ENCODE results near the gene CD300LF. TPM values are rescaled to one million over a fixed set of nuclear protein-coding genes. Genes with fewer than 3 reads are reported as not detected.

CD300LF gene
- total RNA-seq, 1 experiment from 2014 or later = not detected

- no peak overlapping the region for H2AFZ ChIP-seq
- intact Hi-C loops (cut with micrococcal nuclease; ENCODE audit: unreplicated experiment) = loop anchor here (1.0 kb wide), 1 partner anchor 9 kb away; no protein-coding TSS in a partner anchor
- peak overlapping the region; percentile 81 for H3K4me2 ChIP-seq
- peaks cover 5% of the 10 kb centered on the region; the same call in 1 of the 2 replicates for H3F3A ChIP-seq (ENCODE audit: insufficient read depth, low read depth)
- TF ChIP-seq CTCF (conservative IDR thresholded peaks at IDR 0.05) (no peak), EZH2 (IDR thresholded peaks at IDR 0.05; ENCODE audit: low read depth) (no peak)
- CTCF ChIA-PET = interaction anchor here (0.6 to 1.8 kb wide), 5 partner anchors 10 to 606 kb away, joined by 3 to 6 read pairs (median 3); a partner anchor contains a TSS
- POLR2A ChIA-PET (ENCODE audit: unreplicated experiment) = interaction anchor here (1.7 kb wide), 1 partner anchor 11 kb away, joined by 7 read pairs; no protein-coding TSS in a partner anchor
- H3K27me3 ChIP-seq (ENCODE audit: insufficient read depth, low read depth) = no peaks in the 10 kb centered on the region
- peak in 1 of 2 experiments; percentile 60 for DNase-seq
- H3K79me2 ChIP-seq (ENCODE audit: low read depth) = peaks cover 29% of the 10 kb centered on the region
- peaks cover 50% of the 10 kb centered on the region for H3K4me1 ChIP-seq (replicated peaks; ENCODE audit: insufficient read depth)
- no peaks in the 10 kb centered on the region for H3K9me2 ChIP-seq (ENCODE audit: insufficient read depth)
- peaks cover 9% of the 10 kb centered on the region for H4K20me1 ChIP-seq (ENCODE audit: insufficient read depth)
- H3K4me3 ChIP-seq = peak overlapping the region; percentile 27; the same call in 1 of the 2 replicates
- H3K27ac ChIP-seq = peak overlapping the region; percentile 66
- TSS peak; percentile 27 for BruUV-seq (replicated peaks)
- no peaks in the 10 kb centered on the region for H3K9me3 ChIP-seq (ENCODE audit: insufficient read depth, low read depth)
- H3K36me3 ChIP-seq (ENCODE audit: low read depth) = no peaks in the 10 kb centered on the region
Measured at GRCh38 chr17:74760404-74761105, 47.8 kb upstream of the CD300LF start.

- CTCF ChIA-PET = interaction anchor here (0.7 to 1.8 kb wide), 5 partner anchors 11 to 103 kb away, joined by 3 to 6 read pairs (median 3); a partner anchor contains a TSS
- Histone ChIP-seq H3K4me3 (peak overlapping the region; percentile 32; the same call in 1 of the 2 replicates), H3K4me1 (replicated peaks; ENCODE audit: insufficient read depth) (peaks cover 50% of the 10 kb centered on the region), H2AFZ (no peak overlapping the region), H3K79me2 (ENCODE audit: low read depth) (peaks cover 30% of the 10 kb centered on the region), H3K27ac (peak overlapping the region; percentile 66), H3K9me3 (ENCODE audit: insufficient read depth, low read depth) (no peaks in the 10 kb centered on the region), H3K27me3 (ENCODE audit: insufficient read depth, low read depth) (no peaks in the 10 kb centered on the region), H3F3A (ENCODE audit: insufficient read depth, low read depth) (peaks cover 4% of the 10 kb centered on the region; the same call in 1 of the 2 replicates), H4K20me1 (ENCODE audit: insufficient read depth) (peaks cover 9% of the 10 kb centered on the region), H3K4me2 (peak overlapping the region; percentile 81), H3K36me3 (ENCODE audit: low read depth) (no peaks in the 10 kb centered on the region), H3K9me2 (ENCODE audit: insufficient read depth) (no peaks in the 10 kb centered on the region)
- BruUV-seq (replicated peaks) = no TSS peak
- DNase-seq = peak; percentile 84 to 85
- POLR2A ChIA-PET (ENCODE audit: unreplicated experiment) = interaction anchor here (0.6 to 1.7 kb wide), 3 partner anchors 10 to 12 kb away, joined by 7 read pairs; no protein-coding TSS in a partner anchor
- intact Hi-C loops (cut with micrococcal nuclease; ENCODE audit: unreplicated experiment) = loop anchor here (1.0 kb wide), 1 partner anchor 9 kb away; no protein-coding TSS in a partner anchor
- no peak for TF ChIP-seq EZH2 (IDR thresholded peaks at IDR 0.05; ENCODE audit: low read depth)
Measured at GRCh38 chr17:74759941-74760340, 47.2 kb upstream of the CD300LF start.

- intact Hi-C loops (cut with micrococcal nuclease; ENCODE audit: unreplicated experiment) = no loop called here
- BruUV-seq (replicated peaks) = no TSS peak
- Histone ChIP-seq H2AFZ (no peak overlapping the region), H3K4me3 (peak overlapping the region; percentile 32; the same call in 1 of the 2 replicates), H4K20me1 (ENCODE audit: insufficient read depth) (peaks cover 9% of the 10 kb centered on the region), H3K9me2 (ENCODE audit: insufficient read depth) (no peaks in the 10 kb centered on the region), H3K27ac (peak overlapping the region; percentile 66), H3K79me2 (ENCODE audit: low read depth) (peaks cover 35% of the 10 kb centered on the region), H3K4me1 (replicated peaks; ENCODE audit: insufficient read depth) (peaks cover 50% of the 10 kb centered on the region), H3K4me2 (peak overlapping the region; percentile 81), H3K36me3 (ENCODE audit: low read depth) (no peaks in the 10 kb centered on the region), H3K9me3 (ENCODE audit: insufficient read depth, low read depth) (no peaks in the 10 kb centered on the region), H3F3A (ENCODE audit: insufficient read depth, low read depth) (peaks cover 4% of the 10 kb centered on the region; the same call in 1 of the 2 replicates), H3K27me3 (ENCODE audit: insufficient read depth, low read depth) (no peaks in the 10 kb centered on the region)
- peak in 1 of 2 experiments; percentile 31 for DNase-seq
- ChIA-PET POLR2A (ENCODE audit: unreplicated experiment) (interaction anchor here (0.6 to 1.7 kb wide), 4 partner anchors 9 to 114 kb away, joined by 4 to 7 read pairs (median 7); no protein-coding TSS in a partner anchor), CTCF (interaction anchor here (0.8 to 1.8 kb wide), 3 partner anchors 14 to 102 kb away, joined by 3 to 6 read pairs (median 4); a partner anchor contains a TSS)
- no peak for TF ChIP-seq EZH2 (IDR thresholded peaks at IDR 0.05; ENCODE audit: low read depth)
- TF ChIP-seq CTCF (conservative IDR thresholded peaks at IDR 0.05) = no peak; the same call in 1 of the 2 replicates
Measured at GRCh38 chr17:74759243-74759801, 46.6 kb upstream of the CD300LF start.
